ENCODE measurements around the gene FAM174C.

Gene FAM174C

DNA sequence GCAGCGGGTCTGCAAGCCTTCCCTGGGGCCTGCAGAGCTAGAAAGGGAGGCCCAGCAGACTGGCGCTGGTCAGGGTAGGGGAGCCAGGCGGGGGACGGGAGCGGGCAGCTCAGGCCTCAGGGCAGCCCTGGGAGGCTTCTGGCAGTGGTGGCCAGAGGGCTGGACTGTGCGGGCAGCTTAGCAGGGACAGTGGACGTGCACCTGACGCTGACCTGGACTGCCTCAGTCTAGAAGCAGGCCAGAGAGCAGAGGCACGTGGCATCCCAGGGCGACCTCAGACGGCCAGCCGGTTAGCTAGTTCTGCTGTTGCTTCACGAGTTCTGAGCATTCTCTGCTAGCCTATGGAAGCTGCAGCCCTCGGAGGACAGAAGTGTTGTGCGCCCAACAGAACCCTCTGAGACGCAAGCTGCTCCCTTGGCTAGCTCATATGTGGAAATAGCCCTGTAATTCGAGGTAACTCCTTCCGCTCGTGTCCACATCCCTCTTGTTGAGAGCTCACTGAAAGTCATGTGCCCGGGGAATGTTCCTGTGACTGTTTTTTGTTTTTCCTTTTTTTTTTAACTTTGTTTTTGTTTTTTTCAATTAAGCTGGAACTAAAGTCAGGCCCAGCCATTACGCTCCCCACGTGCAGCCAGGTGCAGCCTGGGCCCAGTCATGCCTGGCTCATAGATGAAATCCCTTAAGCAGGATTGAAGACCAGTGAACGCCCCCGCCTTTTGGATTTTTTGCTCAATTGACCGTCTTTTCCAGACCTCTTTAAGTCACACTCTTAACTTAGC lies 1.9 kb upstream of the FAM174C start:
- DNase-seq (ENCODE audit: low spot score) = no peak

DNA sequence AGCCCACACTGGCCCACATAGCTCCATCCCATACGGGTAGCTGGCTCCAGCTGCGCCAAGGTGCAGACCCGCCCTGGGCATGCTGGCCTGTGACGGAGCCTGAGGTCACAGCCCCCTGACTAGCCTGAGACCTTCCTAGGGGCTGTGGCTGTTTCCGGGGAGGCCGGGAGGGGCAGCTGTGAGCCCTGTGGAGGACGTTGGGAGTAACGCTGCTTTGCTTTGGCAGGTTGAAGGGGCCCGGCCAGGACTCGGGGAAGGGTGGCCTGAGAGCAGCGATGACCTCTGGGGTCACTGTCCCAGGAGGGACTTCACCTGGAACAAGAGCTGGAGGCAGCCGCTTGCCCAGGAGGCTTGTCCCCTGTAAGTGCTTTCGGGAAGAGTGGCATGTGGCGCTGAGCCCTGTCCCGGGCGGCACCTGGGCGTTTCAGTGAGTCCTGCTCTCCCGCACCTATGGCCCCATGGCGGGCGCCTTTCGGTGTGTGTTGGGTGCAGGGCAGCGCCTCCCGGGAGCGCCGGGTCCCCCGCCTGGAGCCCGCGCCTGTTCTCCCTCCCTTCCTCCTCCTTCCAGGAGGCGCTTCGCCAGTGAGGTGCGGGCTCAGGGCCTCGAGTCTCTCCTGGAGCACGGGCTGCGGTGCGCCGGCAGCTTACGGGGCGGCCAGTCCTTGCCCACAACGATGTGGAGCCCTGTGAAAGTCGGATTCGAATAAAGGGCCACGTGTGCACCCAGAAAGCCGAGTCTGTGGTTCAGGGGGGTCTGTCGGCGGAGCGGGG lies 1.1 kb upstream of the FAM174C start:
- DNase-seq (ENCODE audit: low spot score) = no peak

DNA sequence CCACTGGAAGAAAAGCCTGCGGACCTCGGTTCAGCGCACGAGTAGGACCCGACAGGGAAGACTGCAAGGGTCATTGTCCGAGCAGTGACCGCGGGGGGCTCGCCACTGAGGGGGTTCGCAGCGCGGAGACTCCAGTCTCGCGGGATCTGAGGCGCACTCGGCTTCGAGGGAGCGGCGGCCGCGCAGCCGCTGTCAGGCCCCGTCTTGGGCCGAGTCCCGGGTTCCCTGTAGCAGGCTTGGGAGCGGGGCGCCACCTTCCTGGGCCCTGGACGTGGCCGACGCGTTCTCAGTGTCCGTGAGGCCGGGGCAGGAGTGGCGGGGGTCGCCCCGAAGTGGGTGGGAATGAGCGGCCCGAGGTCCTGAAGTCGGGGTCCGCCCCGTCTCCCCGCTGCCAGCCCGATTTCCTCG lies 474 bp upstream of the FAM174C start:
- no peak for DNase-seq (ENCODE audit: low spot score)

DNA sequence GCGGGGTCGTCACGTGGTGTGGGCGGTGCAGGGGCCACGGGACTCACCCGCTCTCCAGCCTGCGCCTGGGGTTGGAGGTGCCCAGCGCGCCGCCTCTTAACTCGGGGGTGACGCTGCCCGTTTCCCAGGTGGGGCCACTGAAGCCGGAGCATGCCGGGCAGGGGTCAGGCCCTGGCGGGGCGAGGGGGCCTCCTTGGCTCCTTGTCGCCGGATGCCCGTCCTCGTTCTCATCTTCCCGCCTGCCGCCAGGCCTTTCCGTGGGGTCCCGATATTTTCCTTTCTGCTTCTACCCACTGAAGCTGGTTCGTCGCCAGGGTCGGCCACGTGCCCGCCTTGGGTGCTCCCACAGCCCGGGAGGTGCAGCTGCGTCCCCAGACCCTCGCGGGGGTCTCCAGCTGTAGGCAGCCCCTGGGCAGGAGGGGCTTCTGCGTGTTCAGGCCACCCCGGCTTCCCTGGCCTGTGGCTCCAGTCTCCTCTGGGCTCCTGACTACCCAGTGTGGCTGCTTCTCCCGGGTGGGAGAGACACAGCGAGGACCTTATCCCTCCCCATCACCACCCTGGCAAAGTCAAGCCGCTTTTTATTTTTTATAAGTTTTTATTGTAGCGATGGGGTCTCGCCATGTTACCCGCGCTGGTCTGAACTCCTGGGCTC lies 772 bp downstream of the FAM174C start:
- DNase-seq (ENCODE audit: low spot score) = no peak

DNA sequence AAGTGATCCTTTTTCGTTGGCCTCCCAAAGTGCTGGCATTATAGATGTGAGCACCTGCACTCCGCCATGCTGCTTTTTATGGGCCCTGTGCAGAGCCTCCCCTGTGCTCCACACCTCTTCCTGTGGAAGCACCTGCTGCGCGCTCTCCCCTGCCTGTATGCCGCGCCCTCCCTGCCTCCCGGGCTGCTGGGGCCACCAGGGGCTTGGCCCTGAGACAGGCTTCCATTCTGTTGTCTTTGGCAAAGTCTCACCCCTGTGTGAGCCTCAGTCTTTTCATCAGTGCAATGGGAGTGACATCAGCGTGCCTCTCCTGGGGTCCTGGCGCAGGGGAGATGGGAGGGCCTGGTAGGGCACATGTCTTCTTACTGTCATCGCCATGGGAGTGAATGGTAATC lies 1.3 kb downstream of the FAM174C start:
- peak; percentile 70 for DNase-seq (ENCODE audit: low spot score)

DNA sequence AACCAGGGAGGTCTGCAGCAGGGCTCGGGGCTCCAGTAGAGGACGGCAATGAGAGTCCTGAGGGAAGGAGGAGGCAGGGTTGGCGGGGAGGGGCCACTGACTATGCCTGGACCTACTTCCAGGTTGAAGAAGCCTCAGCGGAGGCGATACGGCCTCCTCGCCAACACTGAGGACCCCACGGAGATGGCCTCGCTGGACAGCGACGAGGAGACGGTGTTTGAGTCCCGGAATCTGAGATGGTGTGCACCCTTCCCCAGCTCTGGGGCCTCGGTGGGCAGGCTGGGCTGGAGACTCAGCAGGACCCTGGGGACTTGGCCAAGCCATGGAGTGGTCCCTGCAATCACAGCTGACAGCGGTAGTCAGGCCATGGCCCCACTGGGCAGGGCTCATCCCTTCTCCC lies 1.7 kb downstream of the FAM174C start:
- DNase-seq (ENCODE audit: low spot score) = no peak

DNA sequence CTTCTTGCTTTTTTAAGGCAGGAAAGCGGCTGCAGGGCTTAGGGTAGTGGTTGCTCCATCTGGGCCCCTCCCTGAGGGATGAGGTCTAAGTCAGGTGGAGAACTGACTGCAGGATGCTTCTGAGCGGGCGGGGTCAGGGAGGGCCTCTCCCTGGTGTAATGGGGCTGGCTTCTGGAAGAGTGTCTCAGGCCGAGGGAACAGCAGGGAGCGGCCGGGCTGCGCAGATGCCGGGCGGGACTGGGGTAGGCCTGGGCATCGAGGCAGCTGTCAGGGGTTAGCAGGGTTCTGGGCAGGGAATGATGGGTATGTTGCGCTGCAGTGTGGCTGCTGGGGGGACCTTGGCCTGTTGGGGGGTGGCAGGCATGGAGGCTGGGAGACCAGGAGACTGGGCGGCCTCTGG lies 2.7 kb downstream of the FAM174C start:
- DNase-seq (ENCODE audit: low spot score) = no peak

DNA sequence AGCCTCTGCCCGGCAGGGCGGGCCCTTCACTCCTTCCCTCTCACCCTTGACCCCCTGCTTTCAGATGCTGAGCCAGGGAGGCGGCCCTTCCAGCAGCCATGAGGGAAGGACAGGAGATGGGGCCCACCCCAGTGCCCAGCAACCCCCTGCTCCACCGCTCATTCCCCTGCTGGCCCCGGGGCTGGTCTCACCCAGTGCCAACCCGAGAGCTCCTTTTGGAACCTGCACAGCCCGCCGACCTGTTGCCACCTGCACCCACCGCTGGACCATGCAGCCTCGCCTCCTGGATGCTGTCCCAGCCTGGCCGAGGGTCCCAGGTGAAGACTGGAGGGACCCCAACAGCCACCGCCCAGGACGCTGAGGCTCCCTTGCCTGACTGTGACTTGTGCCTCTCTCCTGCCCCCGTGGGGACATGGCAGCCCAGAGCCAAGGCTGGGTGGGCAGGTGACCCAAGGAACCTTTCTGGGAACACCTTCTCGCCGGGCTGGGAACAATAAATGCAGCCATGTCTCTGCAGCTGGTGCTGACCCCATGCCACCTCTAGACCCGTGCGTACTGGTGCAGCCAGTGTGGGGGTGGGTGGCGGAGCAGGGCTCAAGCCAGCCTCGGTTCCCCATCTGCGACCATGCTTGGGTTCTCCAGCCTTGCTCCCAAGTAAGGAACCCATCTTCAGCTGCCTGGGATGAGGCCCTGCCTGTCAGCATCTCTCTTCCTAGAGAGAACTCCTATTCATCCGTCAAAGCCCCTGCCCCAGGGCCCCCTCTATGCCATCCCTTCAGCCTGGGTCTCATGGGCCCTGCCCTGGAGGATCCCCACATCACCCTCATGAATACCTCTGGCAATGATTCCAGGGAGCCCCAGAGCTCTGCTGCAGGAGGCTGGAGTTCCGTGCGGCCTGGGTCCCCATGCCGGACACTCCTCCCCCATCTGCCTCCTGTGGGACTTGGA lies 3.7 kb downstream of the FAM174C start:
- no peak for DNase-seq (ENCODE audit: low spot score)

DNA sequence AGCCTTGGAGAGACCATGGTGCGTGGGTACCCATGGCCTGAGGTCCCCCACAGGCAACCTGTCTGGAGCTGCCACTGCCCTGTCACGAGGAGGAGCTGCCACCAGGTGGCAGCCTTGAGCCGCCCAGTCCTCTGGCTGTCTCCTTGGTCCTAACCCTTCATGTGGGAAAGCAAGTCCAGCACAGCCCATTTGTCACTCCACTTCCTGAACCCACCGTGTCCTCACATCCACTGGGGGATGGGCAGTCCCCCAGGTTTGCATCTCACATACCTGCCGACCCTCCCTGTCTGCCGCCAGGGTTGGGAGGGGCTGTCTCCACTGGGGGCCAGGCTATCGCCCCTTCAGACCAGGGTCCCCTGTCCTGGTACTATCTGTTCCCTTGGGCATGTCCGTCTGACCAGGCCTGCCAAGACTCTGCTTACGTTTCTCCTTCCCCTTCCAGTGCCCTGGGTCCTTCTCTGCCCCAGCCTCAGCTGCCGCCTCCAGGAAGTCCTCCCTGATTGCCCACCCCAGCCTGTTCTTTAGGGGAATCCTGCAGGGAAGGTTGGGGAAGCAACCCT lies 4.5 kb downstream of the FAM174C start:
- DNase-seq (ENCODE audit: low spot score) = peak; percentile 87

DNA sequence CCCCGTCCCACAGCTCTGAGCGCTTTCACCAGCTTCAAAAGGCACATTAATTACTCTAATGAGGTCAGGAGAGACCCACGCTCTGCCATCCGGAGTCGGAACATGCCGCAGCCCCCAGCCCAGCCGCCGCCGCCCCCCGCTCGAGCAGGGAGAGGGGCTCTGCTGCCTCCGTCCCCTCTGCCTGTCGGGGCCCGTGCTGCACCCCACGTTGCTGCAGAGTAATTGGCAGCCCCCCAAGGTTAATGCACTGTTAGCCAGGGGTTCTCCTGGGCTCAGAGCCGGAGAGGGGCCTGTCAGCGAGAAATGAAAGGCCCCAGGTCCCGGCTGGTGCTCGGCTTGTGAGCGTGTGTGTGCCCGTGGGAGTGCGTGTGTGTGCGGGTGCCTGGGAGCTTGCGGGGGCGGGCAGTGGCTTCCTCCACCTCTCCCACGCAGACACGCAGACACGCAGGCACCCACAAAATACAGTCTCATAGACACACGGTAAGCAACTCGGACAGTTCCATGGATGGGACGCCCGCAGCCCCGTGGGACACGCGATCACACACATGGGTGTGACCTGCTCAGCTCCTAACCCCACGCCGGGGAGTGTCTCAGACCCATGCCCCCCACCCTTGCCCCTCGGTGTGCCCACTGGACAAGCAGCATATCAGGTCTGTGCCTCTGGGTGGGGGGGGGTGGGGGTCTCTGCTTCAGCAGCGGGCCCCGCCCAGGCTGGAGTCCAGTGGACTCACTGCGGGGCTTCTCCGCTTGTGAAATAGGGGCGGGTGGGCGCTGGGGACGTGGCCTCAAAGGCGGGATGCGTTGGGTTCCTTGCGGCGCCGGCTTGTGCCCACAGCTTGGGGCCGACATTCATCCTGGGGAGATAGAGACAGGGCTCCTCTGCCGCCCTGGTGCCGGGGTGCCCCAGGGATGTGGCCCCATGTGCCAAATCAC lies 5.6 kb downstream of the FAM174C start:
- no peak for DNase-seq (ENCODE audit: low spot score)

DNA sequence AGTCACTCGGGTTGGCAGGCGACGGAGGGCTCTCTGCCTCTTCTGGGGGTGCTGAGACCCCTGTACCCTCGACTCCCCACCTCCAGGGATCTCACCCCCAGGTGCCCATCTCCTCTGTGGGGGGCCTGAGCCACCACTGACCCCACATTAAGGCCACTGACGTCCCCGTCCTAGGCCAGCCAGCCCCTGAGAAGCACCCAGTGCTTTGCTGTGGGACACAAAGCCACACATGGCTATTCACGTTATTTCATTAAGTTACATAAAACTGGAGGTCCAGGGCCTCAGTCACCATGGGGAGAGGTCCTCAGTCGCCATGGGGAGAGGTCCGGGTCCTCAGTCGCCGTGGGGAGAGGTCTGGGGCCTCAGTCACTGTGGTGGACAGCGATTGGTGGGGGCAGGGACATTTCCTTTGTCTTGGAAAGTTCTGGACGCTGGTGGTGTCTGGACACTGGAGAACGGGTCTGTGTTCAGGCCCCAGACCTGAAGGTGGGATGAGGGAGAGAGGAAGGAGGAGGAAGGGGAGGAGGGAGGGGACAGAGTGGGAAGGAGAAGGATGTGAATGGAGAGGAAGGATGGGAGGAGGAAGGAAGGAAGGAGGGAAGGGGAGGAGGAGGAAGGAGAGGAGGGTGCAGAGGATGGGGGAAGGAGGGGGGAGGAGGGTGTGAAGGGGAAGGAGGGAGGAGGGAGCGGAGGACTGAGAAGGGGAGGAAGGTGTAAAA lies 6.4 kb downstream of the FAM174C start:
- no peak for DNase-seq (ENCODE audit: low spot score)

DNA sequence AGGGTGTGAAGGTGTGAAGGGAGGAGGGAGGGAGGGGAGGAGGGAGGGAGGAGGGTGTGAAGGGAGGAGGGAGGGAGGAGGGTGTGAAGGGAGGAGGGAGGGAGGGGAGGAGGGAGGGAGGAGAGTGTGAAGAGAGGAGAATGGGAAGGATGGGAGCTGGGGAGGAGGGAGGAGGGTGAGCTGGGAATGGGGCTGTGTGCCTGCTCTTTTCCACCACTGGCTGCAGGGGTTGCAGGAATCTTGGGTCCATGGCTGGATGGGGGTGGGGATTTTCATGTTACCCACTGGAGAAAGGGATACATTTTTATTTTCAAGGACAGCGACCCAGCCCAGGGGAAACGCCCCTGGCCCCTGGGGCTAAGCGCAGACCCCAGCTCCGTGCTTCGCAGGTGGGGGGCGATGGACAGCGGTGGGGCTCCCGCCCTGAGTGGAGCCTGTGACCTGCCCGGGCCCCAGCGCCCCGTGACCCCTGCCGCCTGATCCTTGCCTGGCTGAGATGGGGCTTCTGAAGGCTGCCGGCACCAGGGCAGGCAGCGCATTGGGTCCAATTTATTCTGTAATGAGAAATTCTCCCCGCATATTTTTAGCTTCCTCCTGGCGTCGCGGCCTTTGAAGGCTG lies 7.4 kb downstream of the FAM174C start:
- peak; percentile 47 for DNase-seq (ENCODE audit: low spot score)

DNA sequence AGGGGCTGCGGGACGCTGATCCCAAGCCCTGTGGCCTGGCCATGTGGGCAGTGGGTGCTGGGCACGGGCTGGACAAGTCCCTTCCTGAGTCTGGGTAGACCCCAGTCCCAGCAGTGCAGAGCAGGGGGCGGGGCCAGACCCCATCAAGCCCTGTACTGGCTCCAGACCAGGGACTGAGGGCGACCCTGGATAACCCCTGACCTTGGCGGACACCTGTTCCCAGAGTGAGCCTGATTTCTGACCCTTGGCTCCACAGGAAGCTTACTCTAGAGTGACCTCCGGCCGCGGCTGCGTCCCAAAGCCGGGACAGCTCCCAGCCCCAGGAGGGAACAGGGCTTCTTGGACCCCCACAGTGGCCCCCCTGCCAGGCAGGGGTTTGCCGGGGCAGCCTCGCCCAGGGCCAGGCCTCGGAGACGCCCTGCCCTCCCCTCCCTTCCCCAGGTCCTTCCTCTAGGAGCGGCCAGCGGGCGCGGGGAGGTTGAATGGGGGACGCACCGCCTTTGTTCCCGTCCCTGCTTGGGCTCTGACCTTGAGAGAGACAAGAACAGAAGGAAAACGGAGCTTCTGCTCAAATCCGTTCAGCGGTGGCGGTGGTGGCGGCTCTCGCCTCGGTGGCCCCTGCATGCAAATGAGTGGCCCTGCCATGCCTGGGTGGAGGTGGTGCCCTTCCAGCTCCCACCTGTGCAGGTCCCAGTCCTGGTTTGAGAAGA lies 8.0 kb downstream of the FAM174C start:
- DNase-seq (ENCODE audit: low spot score) = no peak

DNA sequence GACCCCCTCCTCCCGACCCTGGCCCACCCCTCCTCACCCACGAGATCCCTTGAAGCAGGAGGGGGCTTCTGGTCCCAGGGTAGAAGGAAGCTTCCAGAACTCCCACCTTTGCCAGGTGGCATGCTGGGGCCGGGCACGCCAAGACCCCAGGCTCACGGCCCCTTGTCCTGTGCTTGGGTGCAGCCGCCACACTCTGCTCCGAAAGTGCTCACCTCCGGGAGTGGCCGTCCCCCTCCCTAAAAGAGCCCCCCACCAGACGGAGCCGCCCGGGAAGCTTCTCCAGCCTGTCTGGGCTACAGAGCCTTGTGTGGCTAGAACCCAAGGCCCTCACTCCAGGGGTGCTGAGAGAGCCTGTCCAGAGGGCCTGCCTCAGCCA lies 8.6 kb downstream of the FAM174C start:
- no peak for DNase-seq (ENCODE audit: low spot score)

DNA sequence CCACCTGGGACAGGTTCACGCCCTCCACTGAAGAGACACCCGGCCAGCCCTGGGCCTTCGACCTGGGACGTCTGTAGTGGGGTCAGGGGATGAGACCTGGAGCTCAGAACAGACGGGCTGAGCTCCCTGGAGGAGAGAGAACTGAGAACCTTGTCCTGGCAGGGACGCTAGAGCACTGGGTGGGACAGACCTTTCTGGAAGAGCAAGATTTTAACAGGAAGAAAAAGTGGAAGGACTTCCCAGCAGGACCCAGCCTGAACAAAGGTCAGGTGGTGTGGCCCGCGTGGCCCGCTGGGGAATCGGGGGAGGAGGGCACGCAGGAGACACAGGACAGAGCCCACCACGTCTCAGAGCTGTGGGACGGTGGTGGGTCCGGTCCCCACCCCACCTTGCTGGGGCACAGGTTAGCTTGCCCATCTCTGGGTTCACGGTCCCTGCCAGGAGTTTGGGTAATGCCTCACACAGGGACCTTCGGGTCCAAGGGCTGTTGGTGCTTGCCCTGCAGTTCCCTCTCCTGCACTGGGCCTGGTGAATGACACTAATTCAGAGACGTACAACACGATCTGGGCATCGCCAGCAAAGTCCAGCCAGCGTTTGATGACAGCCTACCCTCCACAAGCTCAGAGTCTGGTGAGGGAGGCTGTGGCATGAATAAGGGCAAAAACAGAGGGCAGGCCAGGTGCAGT lies 9.1 kb downstream of the FAM174C start:
- DNase-seq (ENCODE audit: low spot score) = peak; percentile 33

DNA sequence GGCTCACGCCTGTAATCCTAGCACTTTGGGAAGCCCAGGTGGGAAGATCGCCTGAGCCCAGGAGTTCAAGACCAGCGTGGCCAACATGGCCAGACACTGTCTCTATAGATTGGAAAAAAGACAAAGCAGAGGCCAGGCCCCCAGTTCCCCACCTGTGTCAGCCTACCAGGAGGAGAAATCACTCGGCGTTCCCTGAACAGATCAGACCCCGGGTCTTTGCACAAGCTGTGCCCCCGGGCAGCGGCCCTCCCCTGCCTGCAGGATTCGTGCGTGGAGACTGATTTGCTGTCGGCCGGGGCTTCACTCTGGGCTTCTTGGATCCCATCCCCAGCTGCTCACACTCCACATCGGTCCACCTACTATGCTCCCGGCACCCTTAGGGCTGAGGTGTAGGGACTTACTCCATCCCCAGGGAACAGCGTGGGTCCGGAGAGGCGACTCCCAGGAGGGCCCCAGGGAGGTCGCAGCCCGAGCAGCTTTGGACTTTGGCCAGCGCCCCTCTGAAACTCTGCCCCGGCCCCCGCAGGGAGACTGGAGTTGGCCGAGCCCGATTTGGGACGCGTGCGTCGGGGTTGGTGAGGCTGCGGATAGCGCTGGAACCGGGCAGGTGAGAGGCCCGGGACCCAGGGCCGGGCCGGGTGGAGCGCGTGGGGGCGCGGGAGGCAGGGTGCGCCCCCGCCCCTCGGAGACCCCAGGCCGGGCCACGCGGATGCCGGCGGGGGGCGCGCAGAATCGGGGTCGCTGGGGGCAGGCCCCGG lies 9.8 kb downstream of the FAM174C start:
- no peak for DNase-seq (ENCODE audit: low spot score)

DNA sequence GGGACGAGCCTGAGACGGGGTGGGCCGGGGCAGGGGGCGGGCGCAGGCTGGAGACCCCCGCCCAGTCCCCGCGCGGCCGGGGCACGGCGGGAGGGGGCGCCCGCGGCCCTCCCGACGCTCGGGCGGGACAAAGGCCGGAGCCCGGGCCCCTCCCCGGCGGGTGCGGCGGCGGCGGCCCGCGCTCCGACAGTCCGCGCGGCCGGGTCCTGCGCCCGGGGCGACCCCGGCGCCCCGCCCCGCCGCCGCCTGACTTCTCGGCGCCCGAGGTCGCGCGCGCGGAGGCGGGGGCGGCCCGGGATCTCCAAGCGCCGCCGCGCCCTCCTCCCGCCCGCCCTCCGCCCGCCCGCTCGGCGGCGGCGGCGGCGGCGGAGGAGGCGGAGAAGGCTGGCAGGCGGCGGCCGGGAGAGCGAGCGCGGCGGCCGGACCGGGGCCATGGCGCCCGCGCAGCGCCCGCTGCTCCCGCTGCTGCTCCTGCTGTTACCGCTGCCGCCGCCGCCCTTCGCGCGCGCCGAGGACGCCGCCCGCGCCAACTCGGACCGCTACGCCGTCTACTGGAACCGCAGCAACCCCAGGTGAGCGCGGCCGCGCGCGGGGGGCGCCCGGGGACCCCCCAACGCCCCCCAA lies 10.5 kb downstream of the FAM174C start, which contains the start of gene EFNA2:
Gene EFNA2 (plus strand): TSS at position 137 of the 624 bp plus-strand sequence. CDS start 296 bp downstream, at position 433.
- DNase-seq (ENCODE audit: low spot score) = no peak

Data from NAMALWA (cell line).